Chondrocyte (in vitro differentiated cells): ENCODE results near the gene TMEM132E. TPM values are rescaled to one million over a fixed set of nuclear protein-coding genes. Genes with fewer than 3 reads are reported as not detected.
A peak's percentile ranks its signal among the peaks of the same experiment; 100 is the strongest.

Experiments
- DNase-seq: peaks from one replicate; pipeline ENCODE4 v3.0.0; 2021; ENCODE audit warnings: mixed read lengths, low spot score
- H3K27ac Mint-ChIP-seq: one replicate; pipeline ENCODE4 v1.8.0; 2021; ENCODE audit warnings: mild to moderate bottlenecking, moderate library complexity, mixed read lengths; ENCODE audit not compliant: unreplicated experiment
- H3K27me3 Mint-ChIP-seq: 2 replicates; pipeline ENCODE4 v1.8.0; 2021; ENCODE audit warnings: low read depth, mixed read lengths
- H3K36me3 Mint-ChIP-seq: 2 replicates; pipeline ENCODE4 v1.8.0; 2021; ENCODE audit warnings: low read depth, mixed read lengths
- H3K4me1 Mint-ChIP-seq: 2 replicates; pipeline ENCODE4 v1.8.0; 2021; ENCODE audit warnings: low read depth, mild to moderate bottlenecking, mixed read lengths
- H3K4me3 Mint-ChIP-seq: one replicate; pipeline ENCODE4 v1.8.0; 2021; ENCODE audit warnings: mild to moderate bottlenecking, moderate library complexity, mixed read lengths; ENCODE audit not compliant: unreplicated experiment
- H3K9me3 Mint-ChIP-seq: 2 replicates; pipeline ENCODE4 v1.8.0; 2021; ENCODE audit warnings: low read depth, mixed read lengths
- total RNA-seq: library from RNA; stranded (reverse); gene quantifications from 3 replicates; pipeline ENCODE4 v1.2.1, GENCODE V29; 2021
- TF ChIP-seq, protein P1 (sequence below): fragments of 200-600 bp; sonication (generic); IDR thresholded peaks from 2 replicates; pipeline ENCODE4 v1.5.0; 2021; ENCODE audit warnings: antibody characterized with exemption, mild to moderate bottlenecking, moderate library complexity

Gene TMEM132E
- total RNA-seq, 1 donor from 2014 or later = 0.20 TPM

GRCh38 chr17:34582185-34582900 is 3.0 kb downstream of the TMEM132E start:
- Mint-ChIP-seq H3K36me3 (no peaks in the 10 kb centered on the region), H3K27ac (no peak overlapping the region), H3K4me1 (peaks cover 19% of the 10 kb centered on the region), H3K27me3 (peaks cover 71% of the 10 kb centered on the region), H3K9me3 (no peaks in the 10 kb centered on the region), H3K4me3 (no peak overlapping the region)
- no peak for DNase-seq
- TF ChIP-seq, protein P1, sequence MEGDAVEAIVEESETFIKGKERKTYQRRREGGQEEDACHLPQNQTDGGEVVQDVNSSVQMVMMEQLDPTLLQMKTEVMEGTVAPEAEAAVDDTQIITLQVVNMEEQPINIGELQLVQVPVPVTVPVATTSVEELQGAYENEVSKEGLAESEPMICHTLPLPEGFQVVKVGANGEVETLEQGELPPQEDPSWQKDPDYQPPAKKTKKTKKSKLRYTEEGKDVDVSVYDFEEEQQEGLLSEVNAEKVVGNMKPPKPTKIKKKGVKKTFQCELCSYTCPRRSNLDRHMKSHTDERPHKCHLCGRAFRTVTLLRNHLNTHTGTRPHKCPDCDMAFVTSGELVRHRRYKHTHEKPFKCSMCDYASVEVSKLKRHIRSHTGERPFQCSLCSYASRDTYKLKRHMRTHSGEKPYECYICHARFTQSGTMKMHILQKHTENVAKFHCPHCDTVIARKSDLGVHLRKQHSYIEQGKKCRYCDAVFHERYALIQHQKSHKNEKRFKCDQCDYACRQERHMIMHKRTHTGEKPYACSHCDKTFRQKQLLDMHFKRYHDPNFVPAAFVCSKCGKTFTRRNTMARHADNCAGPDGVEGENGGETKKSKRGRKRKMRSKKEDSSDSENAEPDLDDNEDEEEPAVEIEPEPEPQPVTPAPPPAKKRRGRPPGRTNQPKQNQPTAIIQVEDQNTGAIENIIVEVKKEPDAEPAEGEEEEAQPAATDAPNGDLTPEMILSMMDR = no peak

GRCh38 chr17:34582901-34583245 is 3.5 kb downstream of the TMEM132E start:
- Mint-ChIP-seq H3K9me3 (no peaks in the 10 kb centered on the region), H3K4me1 (peaks cover 19% of the 10 kb centered on the region), H3K27ac (no peak overlapping the region), H3K4me3 (no peak overlapping the region), H3K27me3 (peaks cover 68% of the 10 kb centered on the region), H3K36me3 (no peaks in the 10 kb centered on the region)
- TF ChIP-seq, protein P1 = no peak
- no peak for DNase-seq

- no peak overlapping the region for H3K27ac Mint-ChIP-seq
- H3K36me3 Mint-ChIP-seq = no peaks in the 10 kb centered on the region
- H3K9me3 Mint-ChIP-seq = no peaks in the 10 kb centered on the region
- TF ChIP-seq, protein P1 = peak; percentile 64
- no peak overlapping the region for H3K4me3 Mint-ChIP-seq
- peaks cover 65% of the 10 kb centered on the region for H3K27me3 Mint-ChIP-seq
- DNase-seq = peak; percentile 56
- H3K4me1 Mint-ChIP-seq = peaks cover 6% of the 10 kb centered on the region
Observed at GRCh38 chr17:34584805-34585416, 5.5 kb downstream of the TMEM132E start.

- H3K4me3 Mint-ChIP-seq = no peak overlapping the region
- peaks cover 76% of the 10 kb centered on the region for H3K27me3 Mint-ChIP-seq
- H3K4me1 Mint-ChIP-seq = no peaks in the 10 kb centered on the region
- DNase-seq = no peak
- H3K27ac Mint-ChIP-seq = no peak overlapping the region
- TF ChIP-seq, protein P1 = no peak
- no peaks in the 10 kb centered on the region for H3K36me3 Mint-ChIP-seq
- no peaks in the 10 kb centered on the region for H3K9me3 Mint-ChIP-seq
Observed at GRCh38 chr17:34586346-34586846, 7.0 kb downstream of the TMEM132E start.

DNA sequence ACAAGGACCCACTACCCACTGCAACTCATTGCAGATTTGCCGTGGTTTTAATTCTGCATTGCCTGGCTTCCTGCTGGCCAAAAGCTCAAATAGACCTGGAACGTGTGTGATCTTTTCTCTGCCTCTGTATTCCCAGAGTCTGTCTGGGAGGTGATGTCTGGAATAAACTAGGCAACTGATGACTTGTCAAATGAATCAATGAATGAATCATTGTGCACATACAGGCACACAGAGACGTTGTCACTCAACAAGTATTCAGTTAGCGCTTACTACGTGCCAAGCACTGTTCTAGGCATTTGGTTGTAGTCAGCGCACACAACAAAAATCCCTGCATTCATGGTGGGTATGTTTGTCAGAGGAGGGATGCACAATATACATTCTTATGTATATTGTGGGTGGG is 8.9 kb downstream of the TMEM132E start:
- Mint-ChIP-seq H3K27me3 (peaks cover 75% of the 10 kb centered on the region), H3K4me1 (no peaks in the 10 kb centered on the region), H3K4me3 (no peak overlapping the region), H3K9me3 (no peaks in the 10 kb centered on the region), H3K36me3 (no peaks in the 10 kb centered on the region), H3K27ac (no peak overlapping the region)
- DNase-seq = no peak
- TF ChIP-seq, protein P1 = no peak
